Heart left ventricle (tissue), 13 donors: ENCODE results near the gene NDUFS5.

Experiments
- CTCF ChIP-seq, 12 donors: fragments of 200-600 bp; sonication (generic) in 4 of 12; IDR thresholded peaks; one replicate each; pipeline versions ENCODE4 v1.5.0 to v1.8.0; 2018 to 2022; ENCODE audit warnings: antibody characterized with exemption in 12 of 12, mild to moderate bottlenecking in 5 of 12
- POLR2A ChIP-seq, 2 donors: fragments of 450-650 bp; IDR thresholded peaks; one replicate each; pipeline ENCODE4 v1.6.1; 2017; ENCODE audit warnings: antibody characterized with exemption in 2 of 2, mild to moderate bottlenecking in 2 of 2, moderate library complexity in 2 of 2
- donor health status: ischemic (EF 13 %, LVEDD 7.1; RV severe dilation, severe dysfunction).
- donor health status: DM: no; HTN: yes; CAD: no.
- donor health status: DM: no; HTN: no; CAD: no.
- donor health status: ischemic (EF 25% LVEDD 6.9; RV normal size, moderate dysfunction).
- donor health status: ischemic (EF 25% LVEDD 5.7; RV mildly dilated, moderate dysfunction).
- donor health status: ischemic (EF 35%, LVEDD 5.7; RV mildly dilated, moderate dysfunction).
- donor health status: nonischemic (EF 11% LVEDD 7.7; RV severe dilation, severe dysfunction).
- donor health status: DM: yes; HTN: yes; CAD: no.
- donor health status: PGD.
- donor health status: ischemic (EF 29% LVEDD 5.4; RV normal size, mild dysfunction).
- donor health status: nonischemic (EF 23%, LVEDD 6.1; RV moderate dilation, normal function).

GRCh38 chr1:39082811-39083576 is 56.8 kb downstream of the NDUFS5 start:
- no peak for TF ChIP-seq CTCF (IDR thresholded peaks at IDR 0.05)
- TF ChIP-seq POLR2A (IDR thresholded peaks at IDR 0.05) = no peak
